HG03159 (cell line): ENCODE measurements around the gene ASB8.
A peak's percentile ranks its signal among the peaks of the same experiment; 100 is the strongest.

Experiments
- ATAC-seq: cut with Tn5 transposase; IDR thresholded peaks from one replicate; pipeline ENCODE4 v1.9.1; 2021; ENCODE audit warnings: mild to moderate bottlenecking, moderate library complexity; ENCODE audit not compliant: unreplicated experiment

The ASB8 gene, protein sequence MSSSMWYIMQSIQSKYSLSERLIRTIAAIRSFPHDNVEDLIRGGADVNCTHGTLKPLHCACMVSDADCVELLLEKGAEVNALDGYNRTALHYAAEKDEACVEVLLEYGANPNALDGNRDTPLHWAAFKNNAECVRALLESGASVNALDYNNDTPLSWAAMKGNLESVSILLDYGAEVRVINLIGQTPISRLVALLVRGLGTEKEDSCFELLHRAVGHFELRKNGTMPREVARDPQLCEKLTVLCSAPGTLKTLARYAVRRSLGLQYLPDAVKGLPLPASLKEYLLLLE

DNA sequence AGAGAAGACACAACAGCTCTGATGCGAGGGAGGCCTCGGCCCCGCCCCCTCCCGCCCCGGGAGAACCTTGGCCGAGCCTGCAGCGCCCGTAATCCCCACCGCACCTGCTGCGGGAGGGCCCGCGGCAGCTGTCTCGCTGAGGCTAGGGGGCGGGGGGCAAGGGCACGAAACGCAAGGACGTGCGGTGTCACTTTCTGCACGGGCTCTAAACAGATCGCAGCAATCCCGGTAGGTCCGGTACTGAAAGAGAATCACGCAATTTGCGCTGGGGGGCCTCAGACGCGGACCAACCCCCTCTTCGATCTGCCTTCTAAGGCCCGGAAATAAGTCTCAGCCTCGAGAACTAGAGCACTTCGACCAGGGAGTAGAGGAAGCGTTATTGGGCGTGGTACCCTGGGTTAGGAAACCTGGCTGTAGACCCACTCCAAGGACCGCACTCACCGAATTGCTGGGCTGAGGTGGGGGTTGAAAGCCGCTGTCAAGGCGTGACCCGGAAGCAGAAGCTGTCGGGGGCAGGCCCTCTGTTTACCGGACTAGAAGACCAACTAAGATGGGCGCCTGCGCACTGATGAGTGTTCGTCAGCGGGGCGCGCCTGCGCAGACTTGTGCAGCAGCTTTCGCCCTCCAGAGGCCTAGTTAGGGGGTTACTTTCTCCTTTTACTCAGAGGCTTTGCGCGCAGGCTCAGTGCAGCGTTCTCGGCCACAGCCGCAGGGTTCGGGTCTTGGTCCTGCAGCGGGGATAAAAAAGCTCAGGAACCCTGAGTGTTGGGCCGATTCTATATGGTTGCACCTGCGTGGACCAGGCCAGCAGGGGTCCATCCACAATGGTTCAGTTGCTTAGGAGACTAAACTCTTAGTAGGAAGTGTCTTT is at the start of gene ASB8:
Gene ASB8 (minus strand): TSS at position 498 of the 871 bp plus-strand sequence. CDS start 4,019 bp downstream, outside the sequence.
- peak; percentile 86 for ATAC-seq

DNA sequence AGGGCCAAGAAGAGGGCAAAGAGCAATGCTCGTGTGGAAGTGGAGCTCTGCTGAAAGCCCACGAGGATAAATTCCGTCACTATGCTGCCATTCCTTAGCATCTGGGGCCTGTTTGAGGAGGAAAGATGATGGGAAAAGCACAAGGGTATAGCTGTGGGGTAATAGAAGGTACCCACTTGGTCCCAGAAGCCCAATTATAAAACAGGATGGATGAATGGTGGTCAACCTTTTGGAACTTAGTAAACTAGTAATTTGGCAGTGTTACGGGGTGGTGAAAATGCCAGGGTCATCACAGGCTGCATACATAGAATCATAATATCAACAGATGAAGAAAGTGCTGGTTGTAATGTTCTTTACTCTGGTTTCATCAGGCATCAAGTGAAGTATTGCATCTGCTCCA is 45.9 kb upstream of the ASB8 start, which contains the start of gene OR10AD1:
Gene OR10AD1 (minus strand): TSS at position 101 of the 400 bp plus-strand sequence. CDS start 0 bp downstream, at position 101.
- ATAC-seq, result no peak

DNA sequence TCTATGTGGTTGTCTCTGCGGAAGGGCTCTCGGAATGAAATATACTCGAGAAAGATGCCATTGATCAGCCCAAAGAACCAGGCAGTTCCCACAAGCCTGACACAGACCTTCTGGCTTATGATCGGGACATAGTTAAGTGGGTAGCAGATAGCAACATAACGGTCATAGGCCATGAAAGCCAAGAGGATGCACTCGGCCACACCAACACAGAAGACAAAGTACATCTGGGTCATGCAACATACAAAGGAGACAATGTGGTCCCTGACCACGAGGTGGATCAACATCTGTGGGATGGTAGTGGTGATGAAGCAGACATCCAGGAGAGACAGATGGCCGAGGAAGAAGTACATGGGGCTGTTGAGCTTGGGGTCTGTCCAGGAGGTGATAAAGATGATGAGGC is 45.5 kb upstream of the ASB8 start:
- no peak for ATAC-seq

DNA sequence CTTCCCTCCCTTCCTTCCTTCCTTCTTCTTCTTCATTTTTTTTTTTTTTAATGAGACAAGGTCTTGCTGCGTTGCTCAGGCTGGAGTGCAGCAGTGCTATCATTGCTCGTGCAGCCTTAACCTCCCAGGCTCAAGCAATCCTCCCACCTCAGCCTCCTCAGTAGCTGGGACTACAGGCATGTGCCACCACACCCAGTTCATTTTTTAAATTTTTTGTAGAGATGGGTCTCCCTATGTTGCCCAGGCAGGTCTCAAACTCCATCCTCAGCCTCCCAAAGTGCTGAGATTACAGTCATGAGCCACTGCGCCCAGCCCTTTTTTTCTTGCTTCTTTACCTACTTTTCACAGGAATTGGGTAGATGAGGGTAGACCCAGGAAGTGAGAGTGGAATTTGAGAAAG is 44.2 kb upstream of the ASB8 start:
- ATAC-seq, result no peak

DNA sequence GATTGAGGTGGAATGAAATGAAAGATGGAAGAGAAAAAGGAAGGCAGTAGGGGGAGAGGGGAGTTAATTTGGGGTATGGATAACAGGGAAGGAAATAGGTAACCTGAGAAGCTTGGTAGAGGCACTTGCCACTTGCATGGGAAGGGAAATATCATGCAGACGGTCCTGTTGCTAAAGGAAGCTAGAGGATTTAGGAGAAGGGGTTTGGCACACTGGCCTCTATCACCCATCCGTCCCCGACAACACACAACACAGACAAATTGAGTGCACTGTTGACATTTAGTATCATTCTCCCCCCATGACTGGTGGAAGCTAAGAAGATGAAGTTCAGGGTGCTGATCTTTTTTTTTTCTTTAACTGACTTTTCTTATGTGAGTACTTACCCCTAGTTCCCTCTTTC is 43.8 kb upstream of the ASB8 start:
- ATAC-seq, result no peak

DNA sequence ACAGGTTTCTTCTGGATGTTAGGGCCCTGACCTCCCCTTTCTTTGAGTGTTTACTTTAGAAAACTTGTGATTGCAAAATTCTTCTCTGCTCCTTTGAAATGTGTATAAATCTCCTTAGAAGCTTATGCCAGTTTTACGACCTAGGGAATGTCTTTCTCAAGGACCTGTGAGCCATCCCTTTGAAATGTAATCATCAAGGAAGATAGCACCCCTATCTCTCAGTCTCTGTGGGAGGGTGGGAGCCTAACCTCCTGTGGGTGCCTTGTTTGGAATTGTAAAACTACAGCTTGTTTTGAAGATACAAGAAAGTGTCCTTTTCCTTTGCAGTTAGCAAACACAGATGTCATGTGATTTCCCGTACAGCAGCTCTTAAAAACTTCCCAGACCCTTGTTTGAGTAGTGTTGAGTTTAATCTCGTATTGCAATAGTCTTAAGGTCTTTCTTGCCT is 42.5 kb upstream of the ASB8 start:
- ATAC-seq, result no peak

DNA sequence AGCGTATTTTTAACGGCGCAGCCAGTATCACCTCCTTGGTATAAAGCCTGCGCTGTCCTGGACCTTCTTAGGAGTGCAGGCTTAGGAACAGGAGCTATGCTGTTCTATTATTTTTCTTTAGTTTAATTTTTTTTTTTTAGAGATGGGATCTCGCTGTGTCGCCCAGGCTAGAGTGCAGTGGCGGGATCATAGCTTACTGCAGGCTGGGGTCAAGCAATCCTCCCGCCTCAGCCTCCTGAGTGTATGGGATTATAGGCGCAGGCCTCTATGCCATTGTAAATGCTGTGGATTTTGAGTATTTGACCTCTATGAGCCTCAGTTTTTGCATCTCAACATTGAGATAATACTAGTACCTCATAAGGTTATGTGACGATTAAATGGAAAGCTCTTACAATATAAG is 41.7 kb upstream of the ASB8 start:
- ATAC-seq, result no peak

DNA sequence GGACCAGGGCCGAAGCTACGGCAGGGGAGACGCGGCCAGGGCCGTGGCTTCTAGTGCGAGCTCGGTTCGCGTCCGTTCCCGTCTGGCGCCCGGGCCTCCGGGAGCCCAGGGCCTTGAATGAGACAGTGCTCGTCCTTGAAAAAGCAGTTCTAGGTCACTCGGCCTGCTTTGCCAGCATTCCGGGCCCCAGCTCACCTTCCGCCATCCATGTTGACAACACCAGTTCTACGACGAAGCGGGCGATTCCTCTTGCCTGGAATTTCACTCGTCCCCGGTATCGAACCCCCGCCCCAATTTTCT is 41.3 kb upstream of the ASB8 start:
- peak; percentile 8 for ATAC-seq

DNA sequence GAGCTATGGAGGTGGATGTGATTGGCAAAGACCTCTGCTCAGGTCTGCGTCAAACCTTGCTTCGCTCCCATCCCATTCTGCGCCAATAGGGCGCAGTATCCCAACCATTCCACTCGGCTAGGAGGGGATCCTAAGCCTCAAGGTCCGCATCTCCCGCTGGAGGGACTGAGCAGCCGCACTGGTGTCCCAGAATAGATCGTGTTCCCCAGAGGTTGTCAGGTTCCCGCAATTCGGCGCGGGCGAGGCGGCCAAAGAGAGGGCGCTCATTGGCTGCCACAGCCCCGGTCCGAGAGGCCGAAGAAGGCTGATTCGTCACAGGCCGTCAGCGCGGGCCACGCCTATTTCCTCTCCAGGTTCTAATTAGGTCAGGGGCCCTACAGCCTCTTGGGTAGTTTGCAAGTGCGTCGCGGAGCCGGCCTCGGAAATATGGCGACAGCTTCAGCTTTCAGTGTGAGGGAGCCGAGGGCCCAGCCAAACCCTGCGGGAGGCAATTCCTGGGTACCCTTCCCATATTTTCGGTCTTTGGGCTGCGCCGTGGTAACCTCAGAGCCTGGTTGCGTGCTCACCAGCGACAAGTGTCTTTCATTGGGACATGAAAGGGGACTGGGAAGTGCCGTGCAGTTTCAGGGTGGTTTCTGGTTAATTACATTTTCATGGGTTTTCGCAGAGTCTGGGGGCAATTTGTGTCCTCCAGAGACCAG is 40.8 kb upstream of the ASB8 start:
- peak; percentile 100 for ATAC-seq

DNA sequence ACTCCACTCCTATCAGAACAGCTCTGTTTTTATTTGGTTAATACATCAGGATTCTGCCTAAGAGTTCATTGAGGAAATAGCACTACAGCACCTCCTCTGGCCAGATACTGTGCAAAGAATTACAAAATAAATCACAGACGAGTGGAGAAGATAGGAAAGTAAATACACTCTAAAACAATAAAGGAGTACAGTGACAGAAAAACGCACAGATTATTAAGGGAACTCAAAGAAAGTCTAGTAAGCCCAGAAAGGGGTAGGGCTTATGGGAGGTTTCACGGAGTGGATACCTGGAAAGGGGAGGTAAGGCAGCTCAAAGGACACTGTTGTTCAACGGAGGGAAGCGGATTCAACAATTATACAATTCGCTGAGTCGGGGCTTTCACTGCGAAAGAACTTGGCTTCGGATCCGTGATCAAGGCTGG is 40.2 kb upstream of the ASB8 start:
- peak; percentile 31 for ATAC-seq

DNA sequence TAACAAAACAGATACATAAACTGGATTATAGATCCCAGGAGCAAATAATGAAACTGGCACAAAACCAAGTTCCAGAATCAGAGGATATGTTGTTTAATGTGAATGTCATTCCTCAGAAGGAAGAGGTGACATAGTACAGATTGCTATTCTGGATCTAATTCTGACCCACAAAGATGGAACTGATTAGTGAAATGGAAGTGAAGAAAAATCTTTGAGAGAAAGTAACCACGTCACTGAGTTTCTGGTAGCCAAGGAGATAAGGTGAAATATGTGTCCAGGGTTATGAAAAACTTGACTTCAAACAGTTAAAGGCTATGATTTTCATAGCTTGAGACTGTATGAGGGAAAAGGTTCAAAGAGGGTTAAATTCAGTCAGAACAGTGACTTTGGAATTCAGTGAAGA is 37.5 kb upstream of the ASB8 start:
- ATAC-seq, result no peak

DNA sequence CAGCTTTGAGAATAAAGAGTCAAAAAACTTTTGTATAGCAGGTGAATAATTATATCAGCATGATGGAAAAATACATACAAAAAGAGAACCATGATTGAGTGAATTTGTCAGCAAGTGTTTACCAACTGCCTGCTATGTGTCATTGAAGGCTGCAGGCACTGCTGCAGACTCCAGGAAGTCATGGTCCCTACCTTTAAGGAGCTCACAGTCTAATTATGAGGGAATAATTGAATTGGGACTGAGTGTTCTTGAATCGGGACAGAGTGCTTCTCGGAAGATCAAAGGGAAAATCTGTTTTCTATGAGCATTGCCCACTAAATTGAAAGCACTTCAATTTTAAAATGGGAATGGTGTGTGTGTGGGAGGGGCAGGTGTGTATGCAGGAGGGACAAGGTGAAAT is 36.3 kb upstream of the ASB8 start:
- no peak for ATAC-seq

DNA sequence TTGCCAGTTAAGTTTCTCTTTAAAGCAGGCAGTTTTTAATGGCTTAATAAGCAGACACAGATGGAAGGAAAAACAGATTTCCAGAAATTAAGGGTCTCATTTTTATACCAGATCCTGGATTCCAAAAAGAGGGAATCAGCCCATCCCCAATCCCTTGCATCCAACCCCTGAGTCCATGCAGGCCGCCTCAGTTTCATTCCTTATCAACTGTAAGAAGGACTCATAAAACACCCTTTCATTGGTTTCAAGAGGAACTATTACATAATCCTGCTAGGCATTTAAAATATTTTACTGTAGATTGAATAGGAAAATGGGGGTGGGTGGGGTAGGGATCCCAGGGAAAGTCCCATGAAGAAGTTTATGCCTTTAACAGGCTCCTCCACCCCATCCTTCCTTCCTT is 35.5 kb upstream of the ASB8 start:
- ATAC-seq, result no peak

DNA sequence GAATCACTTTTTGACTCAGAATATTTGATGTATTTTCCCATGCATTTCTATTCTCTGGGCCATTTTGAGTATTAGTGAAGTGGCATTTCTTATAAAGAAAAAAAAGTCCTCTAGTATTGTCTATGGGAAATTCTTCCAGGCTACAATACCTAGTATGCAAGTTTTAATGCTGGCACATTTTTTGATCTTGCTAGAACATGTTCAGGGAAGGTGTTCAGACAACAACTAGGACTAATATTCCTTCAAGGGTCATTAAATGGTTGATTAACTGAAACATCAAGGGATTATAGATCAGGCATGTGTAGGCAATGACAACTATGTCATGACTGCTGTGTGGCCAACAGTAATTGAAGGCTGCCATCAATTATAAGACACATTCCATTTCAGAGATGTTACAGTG is 33.8 kb upstream of the ASB8 start:
- ATAC-seq, result no peak

DNA sequence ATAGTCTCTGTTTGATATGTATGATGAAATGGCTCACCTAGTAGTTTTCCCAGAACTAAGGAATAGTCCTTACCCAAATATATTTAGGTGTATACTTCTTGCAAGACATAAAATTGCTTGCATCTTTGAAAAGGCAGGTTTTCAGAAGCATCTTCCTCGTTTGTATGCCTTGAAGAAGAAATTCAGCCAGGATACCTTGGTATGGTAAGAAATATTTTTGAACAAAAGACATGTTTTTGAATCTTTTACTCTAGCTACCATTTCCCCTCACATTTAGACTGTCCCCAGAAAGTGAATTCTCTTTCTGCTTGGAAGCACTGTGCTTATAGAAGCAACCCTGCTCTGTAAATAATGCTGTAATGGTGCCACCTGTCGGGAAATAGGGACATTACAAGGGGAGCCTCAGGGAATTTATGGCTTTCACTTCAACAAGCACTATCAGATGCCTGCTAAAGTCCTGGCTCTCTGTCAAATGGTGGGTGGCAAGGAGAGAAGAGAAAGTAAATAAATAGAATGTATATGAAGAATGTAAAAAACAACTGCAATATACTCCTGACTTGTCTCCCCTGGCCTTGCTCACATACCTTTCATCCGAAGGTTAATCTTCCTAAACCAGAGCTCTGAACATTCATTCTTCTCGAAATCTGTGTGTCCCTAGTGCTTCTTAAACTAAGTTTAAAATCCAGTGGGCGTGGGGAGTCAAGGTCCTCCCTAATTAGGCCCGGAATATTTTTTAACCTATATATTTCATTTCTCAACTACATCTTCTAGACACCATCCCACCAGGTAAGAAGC is 32.2 kb upstream of the ASB8 start:
- peak; percentile 53 for ATAC-seq

DNA sequence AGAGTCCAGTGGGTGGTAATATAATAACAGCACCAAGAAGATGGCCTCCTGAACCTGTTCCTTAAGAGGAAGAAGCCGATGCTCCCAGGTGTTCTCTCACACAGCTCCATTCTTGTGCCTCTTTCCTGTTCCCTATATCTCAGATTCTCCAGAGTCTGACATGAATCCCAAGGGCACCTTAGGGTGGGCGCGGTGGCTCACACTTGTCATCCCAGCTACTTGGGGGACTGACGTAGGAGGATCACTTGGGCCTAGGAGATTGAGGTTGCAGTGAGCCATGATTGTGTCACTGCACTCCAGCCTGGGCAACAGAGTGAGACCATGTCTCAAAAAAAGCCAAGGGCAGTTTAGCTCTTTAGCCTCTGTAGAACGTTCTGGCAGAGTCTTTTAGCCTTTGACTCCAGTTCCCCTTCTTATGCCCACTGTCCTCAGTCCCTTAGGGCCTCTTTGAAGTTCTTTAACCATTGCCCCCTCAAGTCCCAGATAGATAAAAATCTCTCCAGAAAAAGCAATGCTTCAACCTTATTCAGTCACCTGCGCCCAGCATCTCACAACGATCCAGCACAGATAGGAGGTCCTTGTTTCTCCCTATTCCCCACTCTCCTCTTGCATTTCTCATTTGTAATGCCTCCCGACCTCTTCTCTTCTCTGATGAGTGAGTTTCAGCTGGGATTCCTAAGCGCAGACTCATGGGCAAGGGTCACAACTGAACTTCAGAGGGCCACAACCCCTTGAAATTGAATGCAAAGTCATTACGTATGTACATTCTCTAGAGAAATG is 30.8 kb upstream of the ASB8 start:
- ATAC-seq, result no peak

DNA sequence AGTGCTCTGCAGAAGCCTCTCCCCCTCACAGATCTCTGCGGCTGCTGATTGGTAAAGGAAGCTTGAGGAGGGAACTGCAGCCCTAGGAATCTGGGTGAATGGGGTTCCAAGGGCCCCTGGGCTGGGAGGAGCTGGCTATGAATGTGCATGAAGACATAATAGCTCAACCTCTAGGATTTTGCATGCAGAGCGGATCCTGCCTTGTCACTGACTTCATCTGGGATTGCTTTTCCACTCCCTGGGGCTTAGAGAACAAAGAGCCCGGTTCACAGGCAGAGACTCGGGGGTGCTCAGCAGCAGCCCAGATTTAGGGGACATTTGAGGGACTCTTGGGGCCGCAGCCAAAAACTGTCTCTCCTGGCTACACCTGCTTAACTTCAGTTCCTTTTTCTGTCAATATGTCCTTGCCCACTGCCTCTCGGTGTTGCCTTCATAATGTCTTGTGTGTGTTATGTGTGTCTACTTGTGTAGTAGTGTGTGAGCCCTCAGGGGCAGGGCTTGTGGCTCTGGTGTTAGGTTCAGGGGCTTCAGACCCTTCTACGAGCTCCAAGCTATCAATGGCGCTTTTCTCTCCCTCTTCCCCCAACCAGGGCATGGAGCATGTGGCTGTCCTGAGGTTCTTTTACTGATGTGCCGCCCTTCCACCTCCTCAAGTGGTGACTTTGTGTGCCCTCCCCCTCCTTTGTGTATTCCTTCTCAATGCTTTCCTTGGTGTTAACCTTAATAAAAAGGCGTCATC is 28.0 kb upstream of the ASB8 start:
- ATAC-seq, result no peak

DNA sequence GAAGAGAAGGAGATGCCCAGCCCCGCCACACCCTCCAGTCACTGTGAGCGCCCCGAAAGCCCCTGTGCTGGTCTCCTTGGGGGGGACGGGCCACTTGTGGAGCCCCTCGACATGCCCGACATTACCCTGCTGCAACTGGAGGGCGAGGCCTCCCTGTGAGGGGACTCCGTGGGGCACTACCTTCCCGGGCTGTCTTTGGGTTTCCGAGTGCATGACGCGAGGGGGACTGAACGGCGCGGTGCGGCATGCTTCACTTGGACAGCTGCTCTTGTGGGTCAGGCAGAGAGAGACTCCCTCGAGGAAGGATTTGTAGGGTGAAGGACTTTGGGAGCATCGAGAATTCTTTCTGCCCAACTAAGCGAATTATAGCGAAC is 27.2 kb upstream of the ASB8 start:
- ATAC-seq, result no peak

DNA sequence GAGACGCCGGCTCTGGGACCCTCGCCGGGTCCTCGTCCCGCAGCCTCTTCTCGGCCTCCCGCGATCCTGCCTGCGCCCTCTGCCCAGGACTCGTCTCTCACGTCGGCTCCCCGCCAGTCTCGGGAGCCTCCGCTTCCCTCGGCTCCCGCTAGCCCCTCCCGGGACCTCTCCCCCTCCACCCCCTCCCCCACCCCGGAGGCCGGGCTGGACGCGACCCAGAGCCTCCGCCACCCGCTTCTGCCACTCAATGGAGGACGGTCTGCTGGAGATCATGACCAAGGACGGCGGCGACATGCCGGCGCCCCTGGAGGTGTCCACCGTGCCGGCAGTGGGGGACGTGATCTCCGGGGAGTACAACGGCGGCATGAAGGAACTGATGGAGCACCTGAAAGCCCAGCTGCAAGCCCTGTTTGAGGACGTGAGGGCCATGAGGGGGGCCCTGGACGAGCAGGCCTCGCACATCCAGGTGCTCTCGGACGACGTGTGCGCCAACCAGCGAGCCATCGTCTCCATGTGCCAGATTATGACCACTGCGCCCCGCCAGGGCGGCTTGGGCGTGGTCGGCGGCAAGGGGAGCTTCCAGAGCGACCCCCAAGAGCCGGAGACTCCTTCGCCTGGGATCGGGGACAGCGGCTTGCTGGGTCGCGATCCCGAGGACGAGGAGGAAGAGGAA is 26.7 kb upstream of the ASB8 start:
- no peak for ATAC-seq
